ENCODE results near the gene ATP6AP2.
A peak's percentile ranks its signal among the peaks of the same experiment; 100 is the strongest.
"Not testable (repeated sequence)": the region's sequence is repeated elsewhere in the genome, so short reads cannot be mapped to it uniquely, and the experiment has no call there.

Gene ATP6AP2

DNA sequence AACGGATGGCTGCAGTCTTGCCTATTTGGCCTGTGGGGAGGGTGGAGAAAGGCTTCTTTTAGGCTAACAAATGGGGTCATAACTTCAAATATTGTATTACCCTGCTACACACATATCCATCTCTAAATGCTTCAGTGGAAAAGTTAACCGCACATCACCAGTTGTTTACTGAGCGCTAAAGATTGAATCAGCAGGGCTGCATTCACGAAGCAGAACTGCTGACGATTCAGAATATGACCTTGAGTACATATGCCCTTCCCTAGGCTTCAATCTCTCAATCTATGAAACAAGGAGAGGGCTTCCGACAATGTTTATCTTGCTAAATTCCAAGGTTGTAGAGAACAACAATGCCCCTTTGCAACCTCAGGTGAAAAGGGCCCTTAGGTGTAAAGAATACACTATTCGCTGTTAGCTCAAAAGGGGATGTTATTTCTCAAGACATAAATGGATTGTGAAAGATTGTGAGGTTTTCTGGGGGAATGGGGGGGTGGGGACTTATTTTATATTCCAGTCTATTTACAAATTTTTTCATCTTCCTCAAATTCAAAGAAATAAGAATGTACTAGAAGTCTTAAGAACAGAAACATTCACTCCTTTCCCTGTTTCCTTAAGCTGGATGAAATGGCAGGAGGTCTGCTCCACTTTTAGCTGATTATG lies 2.6 kb upstream of the ATP6AP2 start:
- no peak for DNase-seq

DNA sequence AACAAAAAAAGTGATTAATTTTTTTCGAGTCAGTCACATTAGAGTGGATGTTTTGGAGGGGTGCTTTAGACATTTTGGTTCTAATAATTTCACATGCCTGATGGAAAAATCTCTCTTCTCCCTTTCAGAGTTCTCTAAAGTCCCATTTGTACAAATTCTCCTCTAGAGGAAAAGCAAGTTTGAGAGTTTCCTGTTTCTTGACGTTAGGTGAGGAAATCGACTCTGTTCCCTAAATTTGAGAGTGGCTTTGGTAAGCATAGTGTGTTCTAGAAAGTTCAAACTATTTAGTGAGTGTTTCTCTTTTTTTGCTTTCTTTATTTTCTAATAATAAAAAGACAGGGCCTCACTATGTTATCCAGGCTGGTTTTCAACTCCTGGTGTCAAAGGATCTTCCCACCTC lies 1.6 kb upstream of the ATP6AP2 start:
- no peak for DNase-seq

DNA sequence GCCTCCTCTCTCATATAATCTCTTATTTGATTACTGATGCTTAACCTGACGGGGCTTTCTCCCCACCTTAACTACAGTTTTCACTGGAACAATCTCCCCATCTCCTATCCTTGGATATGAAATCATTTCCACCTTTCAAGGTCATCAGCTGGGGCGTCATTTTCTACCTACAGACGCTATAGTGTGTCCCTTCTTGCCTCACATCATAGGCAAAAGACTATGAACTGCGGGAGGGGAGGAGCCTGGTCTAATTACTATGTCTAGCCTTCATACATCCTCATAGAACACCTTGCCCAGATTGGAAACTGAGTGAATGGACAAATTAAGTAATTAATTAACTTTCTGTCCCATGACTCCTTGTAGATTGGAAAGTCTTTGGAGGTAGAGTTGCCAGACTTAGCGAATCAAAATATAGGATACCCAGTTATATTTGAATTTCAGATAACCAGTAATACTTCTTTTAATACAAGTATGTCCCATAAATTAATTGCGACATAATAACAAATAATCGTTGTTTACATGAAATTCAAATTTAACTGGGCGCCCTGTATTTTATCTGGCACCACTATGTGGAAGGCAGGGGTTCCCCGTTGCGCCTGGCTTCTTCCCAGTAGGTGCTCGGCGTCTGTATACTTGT lies 752 bp upstream of the ATP6AP2 start:
- no peak for DNase-seq

DNA sequence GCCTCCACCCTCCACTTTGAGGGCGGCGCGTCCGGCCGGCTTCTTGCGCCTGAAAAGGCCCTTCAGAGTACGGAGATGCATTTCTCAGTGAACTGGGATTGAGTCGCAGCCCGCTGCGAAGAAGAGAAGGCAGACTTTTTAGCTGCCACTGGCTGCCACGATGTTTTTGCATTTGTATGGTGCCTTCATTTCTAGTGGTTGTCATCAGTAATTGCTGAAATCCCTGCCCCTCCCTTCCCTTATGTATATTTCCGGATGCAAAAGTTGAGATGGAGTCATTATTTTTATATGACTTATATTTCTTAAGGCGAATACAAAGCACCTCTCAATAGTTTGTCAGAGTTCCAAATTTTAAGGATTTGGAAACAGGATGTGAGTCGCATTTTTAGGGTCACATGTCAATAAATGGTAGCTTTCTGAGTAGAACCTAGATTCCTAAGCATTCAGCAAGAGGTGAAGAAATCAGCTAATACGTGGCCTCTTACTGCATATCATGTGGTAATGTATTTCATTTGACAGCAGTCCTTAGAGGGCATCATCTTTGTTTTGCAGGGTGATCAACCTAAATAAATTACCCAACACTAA lies 658 bp downstream of the ATP6AP2 start:
- no peak for DNase-seq

DNA sequence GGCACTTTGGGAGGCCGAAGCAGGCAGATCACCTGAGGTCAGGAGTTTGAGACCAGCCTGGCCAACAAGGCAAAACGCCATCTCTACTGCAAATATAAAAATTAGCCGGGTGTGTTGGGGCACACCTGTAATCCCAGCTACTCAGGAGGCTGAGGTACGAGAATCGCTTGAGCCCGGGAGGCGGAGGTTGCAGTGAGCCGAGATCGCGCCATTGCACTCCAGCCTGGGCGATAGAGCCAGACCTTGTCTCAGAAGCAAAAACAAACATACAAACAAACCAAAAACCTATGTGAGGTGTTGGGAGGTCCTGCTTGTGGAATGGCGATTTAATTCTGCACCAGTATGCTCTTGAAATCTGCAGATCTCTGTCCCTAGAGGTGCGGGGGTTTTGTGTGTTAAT lies 1.4 kb downstream of the ATP6AP2 start:
- DNase-seq, result not testable (repeated sequence)

- no peak for DNase-seq
Observed at GRCh38 chrX:40582811-40583210, 2.0 kb downstream of the ATP6AP2 start.

- not testable (repeated sequence) for DNase-seq
Observed at GRCh38 chrX:40587623-40588022, 6.9 kb downstream of the ATP6AP2 start.

GRCh38 chrX:40589616-40590321 lies 9.0 kb downstream of the ATP6AP2 start:
- not testable (repeated sequence) for DNase-seq

DNA sequence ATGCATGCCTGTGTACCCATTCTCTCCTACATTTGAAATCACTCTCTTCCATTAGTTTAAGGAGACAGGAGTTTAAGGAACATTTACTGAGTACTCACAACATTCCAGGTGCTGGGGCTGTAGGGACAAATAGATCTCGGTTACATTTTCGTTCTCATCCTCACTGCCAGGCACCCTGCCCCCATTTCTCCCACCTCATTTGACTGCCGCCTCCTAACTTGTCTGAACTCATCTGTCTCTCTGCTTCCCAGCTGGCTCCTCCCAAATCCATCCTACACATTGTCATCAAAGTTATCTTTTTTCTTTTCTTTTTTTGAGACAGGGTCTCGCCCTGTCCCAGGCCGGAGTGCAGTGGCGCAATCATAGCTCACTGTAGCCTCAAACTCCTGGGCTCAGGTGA lies 22.7 kb downstream of the ATP6AP2 start:
- no peak for DNase-seq

DNA sequence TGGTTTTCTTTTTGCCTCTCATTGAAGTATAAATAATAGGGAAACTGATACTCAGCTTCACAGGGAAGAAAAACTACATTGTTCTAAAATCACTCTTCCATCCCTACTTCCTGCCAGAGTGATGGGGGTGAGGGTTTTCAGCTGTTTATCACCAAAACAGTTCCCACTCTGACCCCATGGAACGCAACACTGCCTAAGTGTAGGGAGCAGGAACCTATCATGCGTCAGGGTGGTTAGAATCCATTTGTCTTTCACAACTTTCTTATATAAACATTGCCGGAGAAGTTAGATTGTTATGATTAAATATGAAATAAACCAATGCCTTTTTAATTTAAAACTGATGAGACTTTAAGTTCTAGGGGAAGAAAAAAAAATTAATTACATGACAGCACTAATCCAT lies 26.6 kb downstream of the ATP6AP2 start:
- DNase-seq, result no peak

DNA sequence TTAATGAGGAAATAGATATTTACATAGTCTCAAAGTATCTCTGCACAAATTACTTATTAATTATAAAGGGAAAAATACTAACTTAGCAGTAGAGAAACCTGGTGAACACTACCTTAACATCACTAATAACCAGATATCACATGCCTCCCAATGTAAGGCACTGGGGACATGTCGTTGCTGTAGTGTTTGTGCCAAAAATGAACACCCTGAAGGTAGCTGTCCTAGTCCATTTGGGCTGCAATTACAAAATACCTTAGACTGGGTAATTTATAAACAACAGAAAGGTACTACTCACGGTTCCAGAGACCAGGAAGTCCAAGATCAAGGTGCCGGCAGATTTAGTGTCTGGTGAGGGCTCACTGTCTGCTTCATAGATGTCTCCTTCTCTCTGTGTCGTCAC lies 31.7 kb downstream of the ATP6AP2 start:
- DNase-seq, result no peak

GRCh38 chrX:40615976-40616375 lies 35.2 kb downstream of the ATP6AP2 start:
- DNase-seq, result no peak

DNA sequence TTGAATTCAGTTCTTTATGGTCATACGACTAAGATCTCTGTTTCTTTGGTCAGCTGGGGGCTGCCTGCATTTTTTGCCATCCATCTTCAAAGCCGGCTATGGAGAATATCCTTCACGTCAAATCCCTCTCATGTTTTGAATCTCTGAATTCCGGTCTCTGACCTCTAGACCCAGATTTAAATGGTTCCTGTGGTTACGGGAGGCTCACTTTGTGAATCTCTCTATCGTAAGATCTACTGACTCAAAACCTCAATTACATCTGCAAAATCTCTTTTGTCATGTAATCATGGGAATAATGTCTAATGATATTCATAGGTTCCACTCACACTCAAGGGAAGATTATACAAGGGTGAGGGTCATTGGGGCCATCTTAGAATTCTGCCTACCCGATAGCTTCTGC lies 36.8 kb downstream of the ATP6AP2 start:
- DNase-seq, result no peak

GRCh38 chrX:40622479-40623138 lies 41.8 kb downstream of the ATP6AP2 start:
- no peak for DNase-seq

DNA sequence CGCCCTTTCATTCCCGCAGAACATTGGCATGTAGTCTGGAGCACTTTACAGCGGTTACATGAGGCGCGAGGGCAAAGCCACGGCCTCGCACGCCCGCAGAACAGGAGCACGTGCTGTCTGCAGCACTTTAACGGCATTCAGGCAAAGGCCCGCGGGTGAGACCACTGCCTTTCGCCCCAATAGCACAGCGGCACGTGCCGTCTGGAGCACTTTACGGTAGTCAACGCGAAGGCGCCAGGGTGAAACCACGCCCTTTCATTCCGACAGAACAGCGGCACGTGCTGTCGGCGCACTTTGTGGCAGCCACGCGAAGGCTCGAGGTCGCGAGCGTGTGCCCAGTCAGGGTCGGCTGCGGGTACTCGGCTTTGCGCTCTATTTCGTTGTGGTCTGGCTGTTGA lies 42.4 kb downstream of the ATP6AP2 start, which contains the start of gene MPC1L:
TSS of gene MPC1L (plus strand) at position 290 of the 398 bp plus-strand sequence. CDS start 138 bp downstream, outside the sequence.
- DNase-seq, result no peak

DNA sequence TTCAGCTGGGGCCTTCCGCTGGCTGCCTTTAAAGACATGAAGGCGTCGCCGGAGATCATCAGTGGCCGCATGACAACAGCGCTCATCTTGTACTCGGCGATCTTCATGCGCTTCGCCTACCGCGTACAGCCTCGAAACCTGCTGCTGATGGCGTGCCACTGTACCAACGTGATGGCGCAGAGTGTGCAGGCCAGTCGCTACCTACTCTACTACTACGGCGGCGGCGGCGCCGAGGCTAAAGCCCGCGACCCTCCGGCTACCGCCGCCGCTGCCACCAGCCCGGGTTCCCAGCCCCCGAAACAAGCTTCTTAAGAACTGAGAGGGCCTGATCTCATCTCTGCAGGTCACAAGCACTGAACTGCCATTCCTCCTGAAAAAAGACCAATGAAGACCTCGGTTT lies 42.9 kb downstream of the ATP6AP2 start:
- no peak for DNase-seq

DNA sequence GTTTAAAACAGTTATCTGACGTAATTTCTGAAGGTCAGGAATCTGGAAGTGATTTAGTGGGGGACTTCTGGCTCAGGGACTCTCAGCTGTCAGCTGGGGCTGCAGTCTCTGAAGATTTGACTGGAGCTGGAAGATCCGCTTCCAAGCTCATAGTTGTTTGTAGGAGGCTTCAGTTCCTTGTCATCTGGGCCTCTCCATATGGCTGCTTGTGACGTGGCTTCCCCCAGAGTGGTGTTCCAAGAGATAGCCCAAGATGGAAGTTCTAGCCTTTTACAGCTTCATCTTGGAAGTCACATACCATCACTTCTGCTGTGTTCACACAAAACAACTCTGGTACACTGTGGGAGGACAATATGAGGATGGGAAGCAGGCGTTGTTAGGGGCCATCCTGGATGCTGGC lies 44.5 kb downstream of the ATP6AP2 start:
- no peak for DNase-seq

- DNase-seq, result no peak
Observed at GRCh38 chrX:40628506-40628905, 47.7 kb downstream of the ATP6AP2 start.

DNA sequence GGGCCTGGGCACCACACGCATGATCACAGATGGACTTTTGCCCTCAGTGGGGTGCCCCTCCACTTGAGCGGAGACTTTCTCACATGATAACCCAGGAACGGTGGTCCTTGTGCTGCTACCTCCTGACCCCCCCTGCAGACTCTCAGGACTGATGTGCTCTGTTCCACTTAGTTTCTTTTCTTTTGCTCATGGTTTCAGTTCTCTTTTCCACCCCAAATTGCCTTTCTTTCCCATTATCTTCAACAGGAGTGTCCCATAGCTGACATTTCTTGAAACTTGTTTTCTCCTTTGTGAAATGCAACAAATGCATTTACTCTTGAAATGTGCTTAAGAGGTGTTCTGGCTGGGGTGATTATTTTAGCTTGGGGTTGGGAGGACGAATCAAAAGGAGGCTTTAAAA lies 51.4 kb downstream of the ATP6AP2 start:
- no peak for DNase-seq

GRCh38 chrX:40637687-40638086 lies 56.9 kb downstream of the ATP6AP2 start:
- no peak for DNase-seq

GRCh38 chrX:40644176-40644575 lies 63.4 kb downstream of the ATP6AP2 start:
- no peak for DNase-seq

GRCh38 chrX:40644821-40645358 lies 64.1 kb downstream of the ATP6AP2 start:
- DNase-seq, result peak; percentile 73
